8988T (cell line): ENCODE measurements around the gene SPDYE1.
A peak's percentile ranks its signal among the peaks of the same experiment; 100 is the strongest.
"Not testable (repeated sequence)": the region's sequence is repeated elsewhere in the genome, so short reads cannot be mapped to it uniquely, and the experiment has no call there.

Source experiments
- DNase-seq: peaks from one replicate; pipeline ENCODE4 v3.0.0; 2011

Gene SPDYE1

DNA sequence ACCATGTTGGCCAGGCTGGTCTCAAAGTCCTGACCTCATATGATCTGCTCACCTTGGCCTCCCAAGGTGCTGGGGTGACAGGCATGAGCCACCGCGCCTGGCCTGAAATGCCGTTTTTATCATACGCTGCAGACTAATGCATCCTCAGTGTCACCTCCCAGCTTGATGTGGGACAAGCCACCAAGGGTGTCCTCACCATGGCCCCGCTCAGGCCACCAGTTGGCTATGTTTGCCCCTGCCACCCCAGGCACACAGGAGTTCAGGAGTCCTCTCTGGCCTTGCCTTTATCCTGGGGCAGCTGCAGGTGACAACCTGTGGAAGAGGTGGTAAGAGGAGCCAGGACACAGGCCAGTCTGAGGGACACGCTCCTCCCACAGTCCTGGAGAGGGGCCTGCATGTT, 3.0 kb upstream of the SPDYE1 start:
- DNase-seq = not testable (repeated sequence)

DNA sequence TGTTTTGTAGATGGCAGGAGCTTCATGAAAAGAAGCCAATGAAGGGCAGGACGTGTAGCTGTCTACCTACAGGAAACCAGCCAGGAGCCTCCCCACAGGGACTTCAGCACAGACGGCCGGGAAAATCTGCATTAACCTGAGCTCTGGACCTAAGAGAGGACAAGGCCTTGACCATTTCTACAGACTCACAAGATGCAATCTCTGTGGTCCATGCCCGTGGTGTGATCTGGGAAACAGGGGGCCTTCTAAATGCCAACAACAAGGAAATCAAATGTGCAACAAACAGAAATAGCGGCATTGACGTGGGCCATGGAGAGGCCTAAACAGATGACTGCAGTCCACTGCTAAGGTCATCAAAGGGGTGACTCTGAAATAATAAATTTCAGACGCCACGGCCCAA, 14.4 kb downstream of the SPDYE1 start:
- DNase-seq = not testable (repeated sequence)

DNA sequence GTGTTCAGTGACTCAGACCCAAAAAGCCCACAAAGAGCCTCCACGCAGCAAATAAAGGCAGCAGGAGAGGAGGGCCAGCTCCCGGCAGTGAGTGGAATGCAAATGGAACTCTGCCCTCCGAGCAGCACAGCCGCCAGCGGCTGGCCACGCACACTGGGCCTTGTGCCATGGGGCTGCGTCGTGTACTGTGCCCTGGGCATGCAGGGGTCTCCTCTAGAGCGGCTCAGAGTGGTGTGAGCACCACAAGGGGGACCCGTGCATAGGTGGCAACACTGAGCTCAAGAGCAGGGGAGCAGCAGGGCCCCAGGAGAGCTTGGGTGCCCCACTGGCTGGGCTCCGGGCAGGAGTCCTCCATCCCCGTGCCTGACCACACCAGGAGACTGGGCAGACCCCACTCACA, 17.4 kb downstream of the SPDYE1 start:
- not testable (repeated sequence) for DNase-seq

- peak; percentile 85 for DNase-seq
Measured at GRCh38 chr7:44018857-44019807, 21.4 kb downstream of the SPDYE1 start.

- not testable (repeated sequence) for DNase-seq
Measured at GRCh38 chr7:44019825-44020224, 22.1 kb downstream of the SPDYE1 start.

DNA sequence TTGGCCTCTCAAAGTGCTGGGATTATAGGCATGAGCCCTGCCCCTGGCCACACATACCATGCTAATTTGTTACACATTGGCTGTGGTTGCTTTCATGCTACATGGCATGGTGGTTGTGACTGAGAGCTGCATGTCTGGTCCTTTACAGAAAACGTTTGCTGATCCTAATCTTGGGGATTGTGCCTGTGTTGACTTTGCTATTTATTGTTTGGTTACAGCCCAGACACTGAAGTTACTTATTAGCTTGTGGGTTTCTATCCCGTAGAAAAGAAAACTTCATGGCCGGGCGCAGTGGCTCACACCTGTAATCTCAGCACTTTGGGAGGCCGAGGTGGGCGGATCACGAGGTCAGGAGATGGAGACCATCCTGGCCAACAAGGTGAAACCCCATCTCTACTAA, 24.4 kb downstream of the SPDYE1 start:
- DNase-seq = not testable (repeated sequence)

DNA sequence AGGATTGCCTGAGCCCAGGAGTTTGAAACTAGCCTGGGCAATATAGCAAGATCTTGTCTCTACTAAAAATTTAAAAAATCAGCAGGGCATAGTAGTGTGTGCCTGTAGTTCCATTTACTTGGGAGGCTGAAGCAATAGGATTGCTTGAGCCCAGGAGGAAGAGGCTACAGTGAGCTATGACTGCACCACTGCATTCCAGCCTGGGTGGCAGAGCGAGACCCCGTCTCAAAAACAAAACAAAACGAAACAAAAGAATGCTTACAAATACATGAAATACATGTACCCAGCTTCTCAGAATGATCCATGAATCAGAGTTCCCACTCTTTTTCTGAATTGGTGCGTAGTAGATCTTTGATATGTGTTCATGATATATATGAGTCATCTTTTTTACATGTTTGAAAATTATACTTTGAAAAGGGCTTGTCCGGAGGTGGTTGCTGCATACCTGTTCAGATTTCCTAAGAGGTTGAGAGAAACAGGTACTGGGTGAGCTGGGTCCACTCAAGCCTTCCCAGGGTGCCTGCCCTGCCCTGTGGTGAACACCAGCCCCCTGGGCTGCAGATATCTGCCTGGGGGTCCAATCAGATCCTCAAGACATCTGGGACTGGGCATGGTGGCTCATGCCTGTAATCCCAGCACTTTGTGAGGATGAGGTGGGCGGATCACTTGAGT, 25.2 kb downstream of the SPDYE1 start:
- DNase-seq = not testable (repeated sequence)

DNA sequence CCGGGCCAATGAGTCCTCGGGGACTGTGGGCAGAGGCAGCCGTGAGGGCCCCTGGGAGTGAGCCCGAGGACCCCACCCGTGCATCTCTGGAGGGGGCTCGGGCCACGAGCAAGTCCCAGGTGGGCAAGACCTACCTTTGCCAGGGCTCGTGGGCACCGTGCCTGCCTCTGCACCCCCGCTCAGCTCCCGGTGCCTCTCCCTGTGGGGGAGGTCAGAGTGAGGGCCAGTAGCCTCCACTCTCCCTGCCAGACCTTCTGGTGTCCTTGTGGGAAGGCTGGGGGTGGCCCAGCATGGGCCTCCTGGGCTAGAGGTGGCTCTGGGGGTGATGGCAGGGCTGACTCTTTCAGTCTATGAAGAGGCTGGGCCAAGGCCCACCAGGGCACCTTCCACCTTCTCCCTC, 31.7 kb downstream of the SPDYE1 start:
- not testable (repeated sequence) for DNase-seq

- DNase-seq = not testable (repeated sequence)
Measured at GRCh38 chr7:44030029-44030428, 32.3 kb downstream of the SPDYE1 start.

DNA sequence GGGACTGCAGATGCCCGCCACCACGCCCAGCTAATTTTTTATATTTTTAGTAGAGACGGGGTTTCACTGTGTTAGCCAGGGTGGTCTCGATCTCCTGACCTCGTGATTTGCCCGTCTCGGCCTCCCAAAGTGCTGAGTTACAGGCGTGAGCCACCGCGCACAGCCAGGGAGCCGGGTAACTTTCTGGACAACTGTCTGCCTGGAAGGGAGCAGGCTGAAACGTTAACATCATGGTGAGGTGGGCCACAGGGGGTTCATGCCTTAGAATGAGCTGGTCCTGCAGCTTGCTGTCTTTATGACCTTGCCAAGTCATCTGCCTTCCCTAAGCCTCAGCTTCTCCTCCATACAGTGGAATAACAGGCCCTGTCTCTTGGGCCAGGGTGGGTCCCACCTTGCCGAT, 33.6 kb downstream of the SPDYE1 start:
- DNase-seq = not testable (repeated sequence)

DNA sequence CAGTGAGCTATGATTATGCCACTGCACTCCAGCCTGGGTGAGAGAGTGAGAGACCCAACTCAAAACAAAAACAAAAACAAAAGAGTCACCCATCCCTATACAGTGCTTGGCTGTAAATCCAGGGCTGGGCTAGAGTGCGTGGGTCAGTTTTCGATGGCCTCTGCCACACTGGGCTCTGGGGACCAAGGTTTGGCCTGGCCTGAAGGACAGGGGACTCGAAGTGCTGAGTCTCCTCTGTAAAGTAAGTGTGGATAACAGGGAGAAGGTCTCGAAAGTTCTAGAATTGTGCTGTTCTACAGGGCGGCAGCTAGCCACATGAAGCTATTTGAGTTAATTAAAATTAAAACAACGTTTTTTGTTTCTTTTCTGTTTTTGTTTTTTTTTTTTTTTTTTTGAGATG, 34.3 kb downstream of the SPDYE1 start:
- DNase-seq = not testable (repeated sequence)

- not testable (repeated sequence) for DNase-seq
Measured at GRCh38 chr7:44033971-44034844, 36.5 kb downstream of the SPDYE1 start.

DNA sequence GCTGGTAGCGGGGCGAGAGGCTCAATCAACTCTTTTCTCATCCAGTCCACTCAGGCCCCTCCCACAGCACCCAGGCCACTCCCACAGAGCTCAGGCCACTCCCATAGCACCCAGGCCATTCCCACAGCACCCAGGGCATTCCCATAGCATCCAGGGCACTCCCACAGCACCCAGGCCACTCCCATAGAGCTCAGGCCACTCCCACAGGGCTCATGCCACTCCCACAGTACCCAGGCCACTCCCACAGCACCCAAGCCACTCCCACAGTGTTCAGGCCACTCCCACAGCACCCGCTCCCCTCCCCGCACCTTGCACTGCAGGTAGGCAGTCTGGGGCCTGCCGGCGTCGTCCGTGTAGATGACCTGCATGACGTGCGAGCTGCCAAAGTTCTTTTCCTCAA, 38.7 kb downstream of the SPDYE1 start:
- DNase-seq = not testable (repeated sequence)

DNA sequence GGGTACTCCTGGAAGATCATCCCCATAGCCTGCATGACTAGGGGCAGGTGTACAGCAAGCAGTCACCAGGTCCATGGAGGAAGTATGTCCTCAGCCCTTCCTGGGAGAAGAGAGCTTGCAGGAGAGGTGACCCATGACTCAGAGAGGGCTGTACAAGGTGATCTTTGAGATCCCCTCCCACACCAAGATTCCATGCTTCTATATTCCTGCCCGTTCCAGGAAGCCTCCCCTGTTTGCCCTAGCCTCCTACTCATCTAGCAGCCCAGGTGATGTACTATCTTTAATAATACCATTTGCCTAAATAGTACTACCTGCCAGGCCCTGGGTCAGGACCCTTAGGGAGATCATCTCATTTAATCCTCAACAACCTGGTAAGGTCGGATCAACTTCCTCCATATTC, 40.3 kb downstream of the SPDYE1 start:
- not testable (repeated sequence) for DNase-seq

GRCh38 chr7:44038553-44038952, 40.9 kb downstream of the SPDYE1 start:
- DNase-seq = not testable (repeated sequence)

DNA sequence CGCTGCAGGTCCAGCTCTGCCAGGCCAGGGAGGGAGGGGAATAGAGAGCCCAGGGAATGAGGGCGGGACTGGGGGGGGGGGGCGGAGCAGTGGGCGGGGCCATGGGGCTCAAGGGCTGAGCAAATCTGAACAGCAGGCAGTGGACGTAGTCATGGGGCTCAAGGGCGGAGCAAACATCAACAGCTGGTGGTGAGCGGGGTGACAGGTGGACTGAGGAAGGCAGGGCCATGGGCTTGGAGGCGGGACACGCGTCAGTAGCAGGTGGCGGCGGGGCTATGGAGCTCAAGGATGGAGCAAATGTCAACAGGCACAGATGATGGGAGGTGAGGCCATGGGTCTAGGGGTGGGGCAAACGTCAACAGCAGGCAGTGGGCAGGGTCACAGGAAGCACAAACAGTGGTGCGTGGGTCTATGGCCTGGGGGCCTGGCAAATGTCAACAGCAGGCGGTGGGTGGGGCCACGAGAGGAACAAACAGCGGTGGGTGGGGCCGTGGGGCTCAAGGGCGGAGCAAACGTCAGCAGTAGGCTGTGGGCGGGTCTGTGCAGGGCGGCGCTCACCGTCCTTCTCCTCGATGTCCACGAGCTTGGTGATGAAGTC, 41.4 kb downstream of the SPDYE1 start:
- not testable (repeated sequence) for DNase-seq

- not testable (repeated sequence) for DNase-seq
Measured at GRCh38 chr7:44039800-44040492, 42.2 kb downstream of the SPDYE1 start.

GRCh38 chr7:44040493-44040891, 42.8 kb downstream of the SPDYE1 start:
- not testable (repeated sequence) for DNase-seq

- no peak for DNase-seq
Measured at GRCh38 chr7:44042221-44042620, 44.5 kb downstream of the SPDYE1 start.

GRCh38 chr7:44043902-44044301, 46.2 kb downstream of the SPDYE1 start:
- no peak for DNase-seq

DNA sequence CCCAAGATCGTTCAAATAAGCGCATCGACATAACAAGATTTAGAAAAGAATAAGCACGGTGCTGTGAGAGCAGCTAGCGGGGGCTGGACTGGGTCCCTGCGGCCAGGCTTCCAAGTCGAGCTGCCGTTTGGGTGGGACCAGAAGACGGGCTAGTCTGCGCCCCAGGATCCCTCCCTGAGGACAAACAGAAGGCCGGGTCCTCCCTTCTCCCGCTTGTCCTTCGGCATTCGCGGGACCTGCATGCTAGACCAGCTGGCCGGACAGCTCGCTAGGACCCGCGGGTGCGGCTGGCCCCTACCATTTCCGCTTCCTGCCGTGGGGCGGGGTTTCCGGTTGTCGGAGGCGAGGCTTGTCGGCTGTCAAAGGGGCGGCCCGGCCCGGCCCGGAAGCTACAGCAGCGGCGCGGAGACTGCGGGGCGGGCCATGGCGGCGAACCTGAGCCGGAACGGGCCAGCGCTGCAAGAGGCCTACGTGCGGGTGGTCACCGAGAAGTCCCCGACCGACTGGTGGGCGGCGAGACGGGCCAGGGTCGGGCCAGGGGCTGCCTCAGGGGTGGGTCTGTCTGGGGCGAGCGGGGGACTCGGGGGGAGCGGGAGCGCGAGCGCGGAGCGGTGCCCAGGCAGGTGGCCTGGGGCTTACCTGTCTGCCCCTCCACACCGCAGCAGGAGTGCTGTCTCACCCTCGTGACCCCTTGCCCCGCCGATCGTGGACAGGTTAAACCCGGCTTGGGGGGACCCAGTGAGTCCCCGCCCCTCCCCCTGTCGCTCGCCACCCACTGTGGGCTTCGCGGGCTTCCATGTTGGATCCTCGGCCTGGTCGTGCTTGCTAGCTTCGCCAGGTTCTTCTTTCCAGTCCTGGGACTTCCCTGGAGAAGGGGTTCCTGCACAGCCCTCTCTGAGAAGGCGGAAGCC, 46.9 kb downstream of the SPDYE1 start, which contains the start of gene DBNL:
Gene DBNL, plus strand, starts transcription at position 388 of the 911 bp plus-strand sequence. Its CDS starts 36 bp downstream, at position 424.
- peak; percentile 89 for DNase-seq
